IMR-90 (cell line): Measurements from ENCODE around the gene ZSWIM9. TPM values are rescaled to one million over a fixed set of nuclear protein-coding genes. Genes with fewer than 3 reads are reported as not detected.

Experiments
- ATAC-seq: fragments of 200-7000 bp; cut with Tn5 transposase; 2 replicates; pipeline ENCODE4 v1.9.1; 2020; ENCODE audit warnings: low read depth, mild to moderate bottlenecking, moderate library complexity
- BruUV-seq: library from RNA; stranded (reverse); fragments of 400-500 nt; replicated peaks from 2 replicates; lab custom pipeline; 2021; lab: Mats Ljungman, UMichigan
- CTCF ChIA-PET: fragments of 300-600 bp; formaldehyde crosslinking; extraction: SDS; loops from one replicate; lab custom pipeline; 2021; ENCODE audit warnings: antibody characterized with exemption; lab: Yijun Ruan, JAX
- POLR2A ChIA-PET: fragments of 300-600 bp; sonication (Branson Sonifier 250); formaldehyde crosslinking; loops from one replicate; lab custom pipeline; 2022; ENCODE audit warnings: antibody characterized with exemption; ENCODE audit not compliant: unreplicated experiment; lab: Charles Lee
- DNase-seq: peaks from one replicate; pipeline ENCODE4 v3.0.0; 2013
- H2AFZ ChIP-seq: replicated peaks from 2 replicates; pipeline ENCODE3; 2013; ENCODE audit warnings: low read length, mild to moderate bottlenecking; ENCODE audit not compliant: poor library complexity
- H2AK5ac ChIP-seq: 2 replicates; pipeline ENCODE4 v1.6.1; 2013; ENCODE audit warnings: low read depth, low read length, inconsistent platforms
- H2AK9ac ChIP-seq: replicated peaks from 2 replicates; pipeline ENCODE3; 2013; ENCODE audit warnings: mild to moderate bottlenecking, low read depth, low read length, moderate library complexity; ENCODE audit not compliant: poor library complexity
- H2BK120ac ChIP-seq: 2 replicates; pipeline ENCODE4 v1.6.1; 2013; ENCODE audit warnings: low read depth, low read length, inconsistent platforms
- H2BK15ac ChIP-seq: 3 replicates; pipeline ENCODE4 v1.6.1; 2013; ENCODE audit warnings: low read depth, low read length, inconsistent platforms
- H2BK20ac ChIP-seq: 2 replicates; pipeline ENCODE4 v1.6.1; 2013; ENCODE audit warnings: low read depth, mild to moderate bottlenecking, inconsistent platforms, low read length, moderate library complexity
- H2BK5ac ChIP-seq: 2 replicates; pipeline ENCODE4 v1.6.1; 2013; ENCODE audit warnings: mild to moderate bottlenecking, low read depth, low read length, inconsistent platforms; ENCODE audit not compliant: poor library complexity, severe bottlenecking
- H3K14ac ChIP-seq: replicated peaks from 2 replicates; pipeline ENCODE4 v1.6.1; 2013; ENCODE audit warnings: low read depth, low read length, inconsistent platforms
- H3K18ac ChIP-seq: 2 replicates; pipeline ENCODE4 v1.6.1; 2013; ENCODE audit warnings: low read depth, low read length, control low read depth
- H3K23ac ChIP-seq: 2 replicates; pipeline ENCODE4 v1.6.1; 2013; ENCODE audit warnings: low read depth, low read length, inconsistent platforms
- H3K27ac ChIP-seq: 2 replicates; pipeline ENCODE4 v1.5.1; 2013; ENCODE audit warnings: mild to moderate bottlenecking, control low read depth, low read length; ENCODE audit not compliant: insufficient read depth
- H3K27me3 ChIP-seq: 2 replicates; pipeline ENCODE4 v1.6.1; 2013; ENCODE audit warnings: low read length; ENCODE audit not compliant: control insufficient read depth, insufficient read depth
- H3K36me3 ChIP-seq: 2 replicates; pipeline ENCODE4 v1.6.1; 2013; ENCODE audit warnings: low read length, mixed read lengths; ENCODE audit not compliant: control insufficient read depth, insufficient read depth
- H3K4ac ChIP-seq: 2 replicates; pipeline ENCODE4 v1.6.1; 2013; ENCODE audit warnings: low read depth, low read length, inconsistent platforms
- H3K4me1 ChIP-seq: 2 replicates; pipeline ENCODE4 v1.6.1; 2013; ENCODE audit warnings: low read length, mixed read lengths; ENCODE audit not compliant: control insufficient read depth, insufficient read depth
- H3K4me2 ChIP-seq: 2 replicates; pipeline ENCODE4 v1.6.1; 2013; ENCODE audit warnings: low read depth, mild to moderate bottlenecking, control low read depth, low read length, moderate library complexity
- H3K4me3 ChIP-seq: 2 replicates; pipeline ENCODE4 v1.5.1; 2013; ENCODE audit warnings: low read depth, mild to moderate bottlenecking, control low read depth, low read length, moderate library complexity; ENCODE audit not compliant: insufficient read depth
- H3K56ac ChIP-seq: 2 replicates; pipeline ENCODE4 v1.6.1; 2013; ENCODE audit warnings: low read length, inconsistent platforms; ENCODE audit not compliant: insufficient read depth; ENCODE audit errors: extremely low read depth
- H3K79me1 ChIP-seq, 2 experiments: 2 replicates each; pipeline ENCODE4 v1.6.1; 2013; ENCODE audit warnings: low read length in 2 of 2, inconsistent platforms in 1 of 2, low read depth in 1 of 2
- H3K9ac ChIP-seq: 2 replicates; pipeline ENCODE4 v1.6.1; 2013; ENCODE audit warnings: low read depth, low read length, control low read depth
- H3K9me1 ChIP-seq: 2 replicates; pipeline ENCODE4 v1.6.1; 2013; ENCODE audit warnings: low read length, inconsistent platforms; ENCODE audit not compliant: insufficient read depth
- H3K9me3 ChIP-seq: 2 replicates; pipeline ENCODE4 v1.6.1; 2013; ENCODE audit warnings: low read length; ENCODE audit not compliant: control insufficient read depth, insufficient read depth
- H4K20me1 ChIP-seq: 2 replicates; pipeline ENCODE4 v1.6.1; 2013; ENCODE audit warnings: low read length, inconsistent platforms; ENCODE audit not compliant: insufficient read depth
- H4K5ac ChIP-seq: 2 replicates; pipeline ENCODE4 v1.6.1; 2013; ENCODE audit warnings: mild to moderate bottlenecking, low read depth, low read length, control low read depth
- H4K8ac ChIP-seq, 2 experiments: 2 replicates each; pipeline ENCODE4 v1.6.1; 2013; ENCODE audit warnings: low read depth in 2 of 2, low read length in 2 of 2, control low read depth in 1 of 2, inconsistent platforms in 1 of 2
- H4K91ac ChIP-seq: 2 replicates; pipeline ENCODE4 v1.6.1; 2013; ENCODE audit warnings: low read depth, low read length, inconsistent platforms; ENCODE audit not compliant: insufficient read depth
- BHLHE40 ChIP-seq: fragments of 150-350 bp; IDR thresholded peaks from 2 replicates; pipeline ENCODE4 v1.6.1; 2016; ENCODE audit warnings: mild to moderate bottlenecking, low read depth, low read length
- CHD1 ChIP-seq: IDR thresholded peaks from 2 replicates; pipeline ENCODE4 v1.6.1; 2012; ENCODE audit warnings: low read depth, low read length, improper control_type of control experiment
- CTCF ChIP-seq: conservative IDR thresholded peaks from 2 replicates; pipeline ENCODE4 v1.5.1; 2012; ENCODE audit warnings: mild to moderate bottlenecking, low read depth, low read length, improper control_type of control experiment
- ELK1 ChIP-seq: fragments of 150-350 bp; IDR thresholded peaks from 2 replicates; pipeline ENCODE4 v1.6.1; 2016; ENCODE audit warnings: low read depth, mild to moderate bottlenecking, low read length, moderate library complexity, borderline replicate concordance
- MAFK ChIP-seq: IDR thresholded peaks from 2 replicates; pipeline ENCODE4 v1.6.1; 2012; ENCODE audit warnings: low read depth, low read length, improper control_type of control experiment
- POLR2A ChIP-seq: IDR thresholded peaks from 2 replicates; pipeline ENCODE4 v1.6.1; 2012; ENCODE audit warnings: mild to moderate bottlenecking, low read depth, low read length
- RCOR1 ChIP-seq: IDR thresholded peaks from 2 replicates; pipeline ENCODE4 v1.6.1; 2012; ENCODE audit warnings: mild to moderate bottlenecking, low read length, improper control_type of control experiment; ENCODE audit not compliant: insufficient replicate concordance
- WGBS, 2 experiments: methylation state at CpG; one replicate each; pipeline versions ENCODE4 v1.1.5 to v1.1.7; 2013; ENCODE audit warnings: missing lambda C conversion rate in 2 of 2; ENCODE audit not compliant: insufficient read length in 1 of 2; ENCODE audit errors: extremely low coverage in 2 of 2; 5-methylcytosine and 5-hydroxymethylcytosine counted together
- dilution Hi-C: fragments of 300-500 bp; cut with HindIII; formaldehyde crosslinking; loops from one replicate; pipeline ENCODE4 v1.14.3; 2018; ENCODE audit warnings: low sequenced_read_pairs; ENCODE audit not compliant: unreplicated experiment
- in situ Hi-C: fragments of 300-500 bp; cut with MboI; formaldehyde crosslinking; loops from 3 replicates; pipeline ENCODE4 v1.14.3; 2019; ENCODE audit warnings: low sequenced_read_pairs, inconsistent platforms, mixed read lengths
- intact Hi-C: fragments of 100-400 bp; cut with micrococcal nuclease; formaldehyde crosslinking; loops from 2 replicates; pipeline ENCODE4 v1.10.0; 2022
- polyA plus RNA-seq, 3 experiments: library from polyadenylated mRNA; depleted of rRNA; stranded (reverse); fragments of >200 nt; gene quantifications; 2 replicates each; pipeline ENCODE4 v1.2.3, GENCODE V29; 2012; ENCODE audit warnings: low replicate concordance in 1 of 3
- total RNA-seq: library from RNA; depleted of rRNA; stranded (reverse); fragments of >200 nt; gene quantifications from 2 replicates; pipeline ENCODE4 v1.2.3, GENCODE V29; 2012

The ZSWIM9 gene
- total and polyA plus RNA-seq, 2 of the 4 experiments (the other 2 are of a cell fraction) = 0.54 to 2.2 TPM

GRCh38 chr19:48170817-48171347, 402 bp downstream of the ZSWIM9 start:
- Histone ChIP-seq H4K91ac (peak overlapping the region; percentile 75), H3K9me3 (no peaks in the 10 kb centered on the region), H2BK15ac (no peak overlapping the region), H3K9me1 (peaks cover 11% of the 10 kb centered on the region), H3K4me1 (peaks cover 2% of the 10 kb centered on the region), H4K8ac (peak overlapping the region; percentile 28 to 80; a peak in 3 of 4 replicates), H2AK5ac (peak overlapping the region; percentile 76), H3K36me3 (peaks cover 14% of the 10 kb centered on the region), H3K23ac (peak overlapping the region; percentile 76), H3K4me2 (peak overlapping the region; percentile 99), H3K18ac (peak overlapping the region; percentile 5; the same call in 1 of the 2 replicates), H3K79me1 (peaks cover 23 to 50% of the 10 kb centered on the region in 2 experiments), H4K5ac (peak overlapping the region; percentile 80), H3K4me3 (peak overlapping the region; percentile 84), H3K14ac (peak overlapping the region; percentile 77), H3K27me3 (no peaks in the 10 kb centered on the region), H2AK9ac (peak overlapping the region; percentile 99), H2BK120ac (no peak overlapping the region), H2BK5ac (peak overlapping the region; percentile 54), H4K20me1 (peaks cover 3% of the 10 kb centered on the region; the same call in 1 of the 2 replicates), H3K27ac (peak overlapping the region; percentile 68), H3K9ac (peak overlapping the region; percentile 71), H3K4ac (peak overlapping the region; percentile 88), H2BK20ac (no peak overlapping the region), H2AFZ (peak overlapping the region; percentile 100), H3K56ac (0 out of 2 replicates have a peak overlapping the region, but pooled peaks have one; percentile 4)
- WGBS, 2 experiments = 0% methylated on average over 20 of the region's 21 CpGs; no CpG with 5 or more reads in 1 of the 2 experiments
- dilution Hi-C loops = no loop called here
- ChIA-PET POLR2A (no interaction called here), CTCF (no interaction called here)
- BruUV-seq = no TSS peak
- intact Hi-C loops = no loop called here
- in situ Hi-C loops = no loop called here
- no peak for TF ChIP-seq POLR2A
- no peak for TF ChIP-seq CHD1
- TF ChIP-seq BHLHE40 = no peak
- TF ChIP-seq RCOR1 = no peak
- TF ChIP-seq ELK1 = no peak
- TF ChIP-seq MAFK = no peak
- TF ChIP-seq CTCF = no peak
- ATAC-seq = peak; percentile 1; the same call in 1 of the 2 replicates
- DNase-seq = no peak
